Esophagus mucosa (tissue), 1 donor: ENCODE measurements around the gene GRAP2. TPM values are rescaled to one million over a fixed set of nuclear protein-coding genes. Genes with fewer than 3 reads are reported as not detected.
"Not testable (repeated sequence)": the region's sequence is repeated elsewhere in the genome, so short reads cannot be mapped to it uniquely, and the experiment has no call there.

ENCODE experiments used
- ATAC-seq: fragments of 200-7000 bp; cut with Tn5 transposase; one replicate; pipeline ENCODE4 v1.9.1; 2020
- total RNA-seq: library from RNA; stranded (reverse); gene quantifications from one replicate; pipeline ENCODE4 v1.2.4, GENCODE V29; 2023
- donor health status: DM: yes; HTN: yes; CAD: no.

The GRAP2 gene
- total RNA-seq, 1 donor from 2014 or later = 0.92 TPM

- peak; percentile 25 for ATAC-seq
These were observed 1.9 kb upstream of the GRAP2 start for GRCh38 chr22:39898997-39899396.

- ATAC-seq = no peak
These were observed 772 bp downstream of the GRAP2 start for GRCh38 chr22:39901565-39902146.

DNA sequence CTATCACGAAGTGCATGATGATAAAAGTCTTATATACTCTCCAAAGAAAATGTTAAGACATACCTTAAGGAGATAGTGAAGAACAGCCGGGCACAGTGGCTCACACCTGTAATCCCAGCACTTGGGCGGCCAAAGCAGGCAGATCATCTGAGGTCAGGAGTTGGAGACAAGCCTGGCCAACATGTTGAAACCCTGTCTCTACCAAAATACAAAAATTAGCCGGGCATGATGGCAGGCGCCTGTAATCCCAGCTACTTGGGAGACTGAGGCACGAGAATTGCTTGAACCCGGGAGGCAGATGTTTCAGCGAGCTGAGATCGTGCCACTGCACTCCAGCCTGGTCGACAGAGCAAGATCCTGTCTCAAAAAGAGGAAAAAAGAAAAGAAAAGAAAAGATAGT, 3.1 kb downstream of the GRAP2 start:
- ATAC-seq = not testable (repeated sequence)

GRCh38 chr22:39904862-39905261, 4.0 kb downstream of the GRAP2 start:
- ATAC-seq = no peak

- ATAC-seq = no peak
These were observed 4.8 kb downstream of the GRAP2 start for GRCh38 chr22:39905687-39906086.

- ATAC-seq = no peak
These were observed 5.3 kb downstream of the GRAP2 start for GRCh38 chr22:39906207-39906606.

- no peak for ATAC-seq
These were observed 6.2 kb downstream of the GRAP2 start for GRCh38 chr22:39907047-39907446.

- ATAC-seq = no peak
These were observed 6.8 kb downstream of the GRAP2 start for GRCh38 chr22:39907605-39908097.

GRCh38 chr22:39908136-39908535, 7.3 kb downstream of the GRAP2 start:
- ATAC-seq = no peak

GRCh38 chr22:39908737-39909136, 7.9 kb downstream of the GRAP2 start:
- ATAC-seq = no peak

- ATAC-seq = no peak
These were observed 10.2 kb downstream of the GRAP2 start for GRCh38 chr22:39910876-39911613.

DNA sequence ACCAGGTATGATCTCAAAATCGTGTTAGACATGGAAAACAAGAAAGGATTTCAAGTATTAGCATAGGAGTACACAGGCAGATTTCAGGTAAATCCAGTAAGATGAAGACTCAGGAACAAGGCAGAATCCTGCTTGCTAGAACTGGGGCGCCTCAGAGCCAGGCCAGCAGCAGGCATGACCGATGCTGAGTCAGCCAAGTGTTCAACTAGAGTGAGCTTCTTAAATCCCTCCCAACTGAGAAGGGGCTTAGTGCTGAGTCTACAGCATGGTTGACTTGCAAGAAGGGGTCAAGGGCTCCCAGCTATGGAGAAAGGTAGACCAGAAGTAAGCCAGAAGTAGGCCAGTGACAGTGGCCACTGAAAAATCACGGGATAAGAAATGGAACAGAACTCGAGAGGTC, 12.4 kb downstream of the GRAP2 start:
- ATAC-seq = no peak

DNA sequence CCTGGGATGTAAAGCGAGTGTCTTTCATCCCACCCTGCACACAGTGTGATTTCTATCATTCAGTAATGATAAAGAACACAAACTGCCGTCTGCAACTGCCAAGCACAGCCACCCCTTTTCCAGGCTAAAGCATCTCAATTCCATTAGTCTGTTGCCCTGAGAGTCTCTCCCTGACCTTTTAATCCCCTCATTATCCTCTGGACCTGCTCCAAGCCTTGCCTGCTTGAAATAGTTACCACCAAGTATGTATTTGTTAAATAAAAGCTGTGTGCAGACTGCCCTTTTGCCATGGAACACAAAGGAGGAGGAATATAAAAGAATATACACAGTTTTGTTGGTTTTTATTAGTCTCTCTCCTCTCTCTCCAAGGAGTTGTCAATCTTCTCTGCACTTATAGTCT, 13.0 kb downstream of the GRAP2 start:
- ATAC-seq = no peak

DNA sequence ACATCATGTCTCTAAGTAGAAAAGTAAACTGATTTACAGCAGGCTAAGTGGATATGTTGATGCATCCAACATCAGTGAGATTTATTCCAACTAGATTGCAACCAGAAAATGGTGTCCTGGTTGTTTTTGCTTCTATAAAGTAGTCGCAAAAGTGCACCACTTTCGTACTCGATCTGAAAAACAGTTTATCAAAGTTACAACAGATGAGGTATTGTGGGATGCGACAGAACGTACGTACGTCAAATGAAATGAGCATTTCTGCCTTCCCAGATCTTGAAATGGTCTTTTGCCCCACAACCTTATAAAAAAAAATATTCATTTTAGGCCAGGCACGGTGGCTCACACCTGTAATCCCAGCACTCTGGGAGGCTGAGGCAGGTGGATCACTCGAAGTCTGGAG, 13.7 kb downstream of the GRAP2 start:
- no peak for ATAC-seq

- peak; percentile 28 for ATAC-seq
These were observed 14.4 kb downstream of the GRAP2 start for GRCh38 chr22:39915295-39915726.

DNA sequence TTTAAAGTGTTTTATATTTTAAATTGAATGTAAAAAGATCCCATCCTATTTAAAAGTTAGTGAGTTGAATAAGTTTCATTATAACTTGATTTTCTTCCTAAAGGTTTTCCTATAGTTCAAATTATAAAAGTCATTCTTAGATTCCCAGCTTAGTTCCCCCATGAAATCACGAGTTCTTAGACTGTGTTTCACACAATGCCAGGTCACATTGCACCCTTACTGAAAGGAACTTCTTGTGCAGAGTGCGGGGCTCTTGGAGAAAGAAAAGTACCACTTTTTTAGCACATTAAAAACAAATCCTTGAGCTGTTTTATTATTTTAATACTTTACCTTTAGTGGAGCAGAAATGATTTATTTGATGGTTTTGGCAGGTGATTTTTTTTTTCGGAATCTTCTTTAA, 15.6 kb downstream of the GRAP2 start:
- no peak for ATAC-seq

- no peak for ATAC-seq
These were observed 16.3 kb downstream of the GRAP2 start for GRCh38 chr22:39917197-39917643.

- ATAC-seq = no peak
These were observed 17.1 kb downstream of the GRAP2 start for GRCh38 chr22:39917776-39918495.

DNA sequence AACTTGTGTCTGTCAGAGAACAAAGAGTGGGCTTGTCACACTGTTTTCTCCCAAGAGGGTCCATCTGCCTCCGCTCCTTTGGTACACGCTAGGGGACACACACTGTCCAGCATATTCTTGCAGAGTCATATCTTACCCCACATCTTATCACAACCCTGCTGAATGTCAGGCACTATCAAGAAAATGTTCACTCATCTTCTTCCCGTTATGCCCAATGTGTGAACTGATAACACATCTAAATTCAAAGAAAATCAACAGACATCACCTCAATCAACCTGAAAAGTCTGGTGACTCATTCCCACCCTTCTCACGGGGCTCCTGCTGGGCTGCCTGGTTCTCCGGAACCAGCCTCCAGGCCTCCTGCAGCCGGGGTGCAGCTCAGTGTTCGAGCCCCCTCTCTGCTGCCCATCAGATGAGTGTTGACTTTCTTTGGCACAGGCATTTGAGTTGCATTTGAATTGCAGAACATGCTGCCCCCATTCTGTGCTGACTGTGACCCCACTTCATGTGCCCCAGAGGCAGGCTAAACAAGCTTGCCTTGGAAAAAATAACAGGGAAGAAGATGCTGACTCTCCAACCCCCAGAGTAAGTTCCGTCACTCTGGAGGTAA, 19.4 kb downstream of the GRAP2 start:
- no peak for ATAC-seq

DNA sequence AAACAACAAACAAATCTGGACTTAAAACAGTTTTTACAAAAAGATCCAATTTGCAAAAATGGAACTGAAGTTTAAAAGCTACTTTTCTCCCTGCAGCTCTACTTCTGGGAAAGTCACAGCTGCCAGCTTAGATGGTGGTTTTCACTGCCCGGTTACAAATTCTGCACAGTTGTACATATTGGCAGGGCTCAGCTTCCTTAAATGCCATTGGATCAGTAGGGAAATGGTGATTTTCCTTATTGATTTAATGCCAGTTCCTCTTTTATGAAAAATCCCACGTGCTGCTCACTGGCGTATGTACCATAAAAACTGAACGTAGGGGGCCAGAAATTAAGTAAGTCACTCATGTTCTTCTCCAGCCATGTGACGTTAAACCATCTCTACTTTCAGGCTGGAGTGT, 22.8 kb downstream of the GRAP2 start:
- ATAC-seq = no peak

DNA sequence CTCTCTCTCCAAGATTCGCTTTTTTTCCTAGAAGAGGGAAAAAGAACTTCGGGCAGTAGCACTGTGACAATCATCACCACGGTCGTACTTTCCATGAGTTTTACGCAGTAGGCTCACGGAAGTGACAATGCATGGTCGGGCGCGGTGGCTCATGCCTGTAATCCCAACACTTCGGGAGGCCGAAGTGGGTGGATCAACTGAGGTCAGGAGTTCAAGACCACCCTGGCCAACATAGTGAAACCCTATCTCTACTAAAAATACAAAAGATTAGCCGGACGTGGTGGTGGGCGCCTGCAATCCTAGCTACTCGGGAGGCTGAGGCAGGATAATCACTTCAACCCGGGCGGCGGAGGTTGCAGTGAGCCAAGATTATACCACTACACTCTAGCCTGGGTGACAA, 23.4 kb downstream of the GRAP2 start:
- no peak for ATAC-seq

- no peak for ATAC-seq
These were observed 24.4 kb downstream of the GRAP2 start for GRCh38 chr22:39925273-39925672.
